Measurements from ENCODE around the gene GIT2.

- TF ChIP-seq POLR2A (IDR thresholded peaks at IDR 0.05; ENCODE audit: low read length), result no peak
- TF ChIP-seq GATA1 (IDR thresholded peaks at IDR 0.05; ENCODE audit: low read depth, low read length), result no peak
These were observed 9.3 kb upstream of the GIT2 start for GRCh38 chr12:110005319-110005973.

Data from erythroblast (primary cell).